AG09309 (cell line): ENCODE data around the gene GOLGA6D.
A peak's percentile ranks its signal among the peaks of the same experiment; 100 is the strongest.
"Not testable (repeated sequence)": the region's sequence is repeated elsewhere in the genome, so short reads cannot be mapped to it uniquely, and the experiment has no call there.

ENCODE experiments used
- DNase-seq: peaks from one replicate; pipeline ENCODE4 v3.0.0-alpha.2; 2010; ENCODE audit warnings: low read depth
- H3K4me3 ChIP-seq: 2 replicates; pipeline ENCODE4 v1.5.1; 2011; ENCODE audit warnings: mild to moderate bottlenecking, low read depth, low read length, moderate library complexity; ENCODE audit not compliant: control insufficient read depth
- CTCF ChIP-seq: IDR thresholded peaks from 2 replicates; pipeline ENCODE4 v1.5.1; 2011; ENCODE audit warnings: mild to moderate bottlenecking, low read depth, low read length, inconsistent platforms; ENCODE audit not compliant: insufficient read depth, control insufficient read depth; ENCODE audit errors: missing control alignments

Gene GOLGA6D

GRCh38 chr15:75306188-75306587 lies 23.6 kb downstream of the GOLGA6D start:
- H3K4me3 ChIP-seq, result no peak overlapping the region
- no peak for DNase-seq
- no peak for TF ChIP-seq CTCF

DNA sequence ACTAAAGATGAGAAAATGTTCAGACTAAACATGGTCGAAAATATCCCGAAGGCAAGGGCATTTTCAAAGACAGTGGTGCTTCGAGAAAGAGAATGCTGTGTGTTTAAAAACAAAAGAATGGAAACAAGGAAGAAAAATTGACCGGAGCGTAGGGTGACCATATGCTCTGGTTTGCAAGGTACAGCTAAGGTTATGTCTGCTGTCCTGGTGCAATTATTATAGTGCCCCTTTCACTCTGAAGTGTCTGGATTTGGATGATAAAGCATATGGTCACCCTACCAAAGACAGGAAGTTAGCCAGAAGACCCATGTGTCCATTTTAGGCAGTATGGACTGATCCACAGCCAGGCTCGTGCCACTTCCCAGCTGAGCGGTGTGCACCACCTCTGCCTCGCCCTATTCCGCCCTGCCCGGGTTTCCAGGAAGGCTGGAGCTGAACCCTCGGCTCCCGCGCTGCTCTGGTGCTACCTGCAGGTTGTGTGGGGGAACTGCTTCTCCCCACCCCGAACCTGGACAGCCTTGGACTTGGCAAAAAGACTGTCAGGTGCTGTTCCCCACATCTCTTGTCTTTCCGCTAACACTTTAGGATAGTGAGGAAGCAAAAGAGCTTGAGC lies 25.2 kb downstream of the GOLGA6D start:
- DNase-seq, result no peak
- no peak overlapping the region for H3K4me3 ChIP-seq
- TF ChIP-seq CTCF, result peak; percentile 43

GRCh38 chr15:75309711-75310110 lies 27.1 kb downstream of the GOLGA6D start:
- no peak for DNase-seq
- TF ChIP-seq CTCF, result no peak
- no peak overlapping the region for H3K4me3 ChIP-seq

GRCh38 chr15:75312548-75312947 lies 29.9 kb downstream of the GOLGA6D start:
- DNase-seq, H3K4me3 ChIP-seq: not testable (repeated sequence)

DNA sequence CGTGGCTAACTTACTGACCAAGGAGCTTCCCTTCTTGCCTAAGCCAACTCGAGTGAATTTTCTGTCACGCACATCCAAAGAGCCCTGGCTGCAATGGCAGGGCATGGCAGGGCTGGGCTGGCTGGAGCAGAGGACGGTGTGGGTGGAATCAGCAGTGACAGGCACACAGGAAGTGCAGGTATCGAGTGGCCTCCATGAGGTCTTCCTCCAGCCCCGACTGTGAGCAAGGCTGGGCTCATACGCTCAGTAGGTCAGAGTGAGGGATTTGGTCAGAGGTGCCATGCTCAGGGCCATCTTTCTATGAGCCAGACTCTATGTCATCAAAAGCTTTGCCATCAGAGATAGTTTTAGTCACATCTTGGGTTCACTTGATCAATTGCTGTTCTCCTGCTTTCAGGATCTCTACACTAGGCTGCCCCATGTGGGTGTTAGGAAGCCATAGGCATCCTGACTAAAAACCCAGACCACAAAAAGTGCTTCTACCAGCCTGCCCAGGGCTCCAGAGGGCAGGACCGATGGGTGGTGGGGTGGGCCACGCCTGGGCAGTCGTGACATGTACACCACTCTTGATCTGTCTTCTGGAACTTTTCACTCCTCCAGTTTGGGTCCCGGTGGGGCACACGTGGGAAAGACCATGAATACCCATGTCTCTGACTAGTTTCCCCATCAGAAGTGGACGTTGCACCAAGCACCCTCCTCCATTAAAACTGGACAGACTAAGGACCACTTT lies 30.6 kb downstream of the GOLGA6D start:
- no peak for DNase-seq
- no peak overlapping the region for H3K4me3 ChIP-seq
- no peak for TF ChIP-seq CTCF

- no peak for DNase-seq
- TF ChIP-seq CTCF, result no peak
- H3K4me3 ChIP-seq, result no peak overlapping the region
These were observed 32.1 kb downstream of the GOLGA6D start for GRCh38 chr15:75314552-75315290.

- H3K4me3 ChIP-seq, DNase-seq: not testable (repeated sequence)
These were observed 36.7 kb downstream of the GOLGA6D start for GRCh38 chr15:75319231-75319897.
